Ascending aorta (tissue), 2 donors: ENCODE data around the gene DCBLD2. TPM values are rescaled to one million over a fixed set of nuclear protein-coding genes. Genes with fewer than 3 reads are reported as not detected.
A peak's percentile ranks its signal among the peaks of the same experiment; 100 is the strongest.

Experiments
- DNase-seq, 2 donors: peaks; one replicate each; pipeline ENCODE4 v3.0.0-alpha.2; 2019; ENCODE audit warnings: low spot score in 2 of 2
- H3K27ac ChIP-seq, 2 donors: fragments of 200-600 bp; sonication (generic); one replicate each; pipeline ENCODE4 v1.5.1; 2016 to 2017; ENCODE audit warnings: mild to moderate bottlenecking in 1 of 2
- H3K27me3 ChIP-seq: fragments of 200-600 bp; sonication (generic); one replicate; pipeline ENCODE4 v1.5.1; 2017
- H3K36me3 ChIP-seq, 2 donors: fragments of 200-600 bp; sonication (generic); one replicate each; pipeline ENCODE4 v1.5.1; 2016
- H3K4me1 ChIP-seq, 2 donors: fragments of 200-600 bp; sonication (generic); one replicate each; pipeline ENCODE4 v1.5.1; 2016 to 2017; ENCODE audit warnings: mild to moderate bottlenecking in 1 of 2
- H3K4me3 ChIP-seq, 2 donors: fragments of 200-600 bp; sonication (generic); one replicate each; pipeline ENCODE4 v1.5.1; 2016 to 2017; ENCODE audit warnings: mild to moderate bottlenecking in 1 of 2
- H3K9me3 ChIP-seq, 2 donors: fragments of 200-600 bp; sonication (generic); one replicate each; pipeline ENCODE4 v1.5.1; 2016
- CTCF ChIP-seq, 3 experiments: fragments of 200-600 bp in 2 of 3; fragments of 450-650 bp in 1 of 3; sonication (generic) in 2 of 3; IDR thresholded peaks; one replicate each; pipeline ENCODE4 v1.5.1; 2016 to 2019; ENCODE audit warnings: antibody characterized with exemption in 3 of 3, mild to moderate bottlenecking in 1 of 3, moderate library complexity in 1 of 3
- intact Hi-C: fragments of 100-400 bp; cut with DNase I; formaldehyde crosslinking; loops from one replicate; pipeline ENCODE4 v1.15.1; 2023
- total RNA-seq: library from RNA; depleted of rRNA; stranded (reverse); fragments of >200 nt; gene quantifications from one replicate; pipeline ENCODE4 v1.1.0, GENCODE V29; 2016

The DCBLD2 gene
- total RNA-seq, 1 donor from 2014 or later: 16.3 TPM

- peak overlapping the region; percentile 76 to 77 for H3K27ac ChIP-seq
- no peak for TF ChIP-seq CTCF (IDR thresholded peaks at IDR 0.05)
- H3K9me3 ChIP-seq: no peaks in the 10 kb centered on the region
- H3K4me1 ChIP-seq: peaks cover 15 to 69% of the 10 kb centered on the region in 2 donors
- H3K36me3 ChIP-seq: no peaks in the 10 kb centered on the region
- intact Hi-C loops: no loop called here
- H3K4me3 ChIP-seq: no peak overlapping the region
- no peak for DNase-seq
- H3K27me3 ChIP-seq: no peaks in the 10 kb centered on the region
These were observed 121.2 kb downstream of the DCBLD2 start for GRCh38 chr3:98780343-98780742.

- intact Hi-C loops: loop anchor here (5.0 kb wide), 1 partner anchor 92 kb away; no protein-coding TSS in a partner anchor
- Histone ChIP-seq H3K9me3 (no peaks in the 10 kb centered on the region), H3K4me1 (peaks cover 13 to 66% of the 10 kb centered on the region in 2 donors), H3K4me3 (no peak overlapping the region), H3K36me3 (no peaks in the 10 kb centered on the region), H3K27ac (peak overlapping the region; percentile 76 to 77), H3K27me3 (no peaks in the 10 kb centered on the region)
- no peak for TF ChIP-seq CTCF (IDR thresholded peaks at IDR 0.05)
- no peak for DNase-seq
These were observed 121.8 kb downstream of the DCBLD2 start for GRCh38 chr3:98779541-98780335.

GRCh38 chr3:98778852-98779413, 122.6 kb downstream of the DCBLD2 start:
- no peaks in the 10 kb centered on the region for H3K36me3 ChIP-seq
- intact Hi-C loops: loop anchor here (5.0 kb wide), 1 partner anchor 92 kb away; no protein-coding TSS in a partner anchor
- H3K9me3 ChIP-seq: no peaks in the 10 kb centered on the region
- H3K27ac ChIP-seq: peak overlapping the region; percentile 76 to 77
- H3K27me3 ChIP-seq: no peaks in the 10 kb centered on the region
- peaks cover 13 to 60% of the 10 kb centered on the region in 2 donors for H3K4me1 ChIP-seq
- no peak overlapping the region for H3K4me3 ChIP-seq
- TF ChIP-seq CTCF (IDR thresholded peaks at IDR 0.05): no peak
- DNase-seq: no peak

GRCh38 chr3:98778383-98778782, 123.1 kb downstream of the DCBLD2 start:
- H3K9me3 ChIP-seq: no peaks in the 10 kb centered on the region

GRCh38 chr3:98777801-98778220, 123.7 kb downstream of the DCBLD2 start:
- Histone ChIP-seq H3K27me3 (no peaks in the 10 kb centered on the region), H3K27ac (peak overlapping the region; percentile 76 to 77), H3K4me3 (no peak overlapping the region), H3K36me3 (no peaks in the 10 kb centered on the region), H3K9me3 (no peaks in the 10 kb centered on the region), H3K4me1 (peaks cover 13 to 49% of the 10 kb centered on the region in 2 donors)
- TF ChIP-seq CTCF (IDR thresholded peaks at IDR 0.05): no peak
- intact Hi-C loops: loop anchor here (2.0 to 5.0 kb wide), 2 partner anchors 45 to 91 kb away; no protein-coding TSS in a partner anchor
- DNase-seq: no peak

More at GRCh38 chr3:98778383-98778782, 123.1 kb downstream of the DCBLD2 start:
- TF ChIP-seq CTCF (IDR thresholded peaks at IDR 0.05): no peak
- Histone ChIP-seq H3K4me1 (peaks cover 13 to 55% of the 10 kb centered on the region in 2 donors), H3K27ac (peak overlapping the region; percentile 76 to 77), H3K27me3 (no peaks in the 10 kb centered on the region), H3K4me3 (no peak overlapping the region), H3K36me3 (no peaks in the 10 kb centered on the region)
- intact Hi-C loops: loop anchor here (5.0 kb wide), 1 partner anchor 91 kb away; no protein-coding TSS in a partner anchor
- DNase-seq: no peak
